Fibroblast of the aortic adventitia (primary cell): Measurements from ENCODE around the gene FMNL3. TPM values are rescaled to one million over a fixed set of nuclear protein-coding genes. Genes with fewer than 3 reads are reported as not detected.

Experiments
- DNase-seq: peaks from one replicate; pipeline ENCODE4 v3.0.0-alpha.2; 2010; ENCODE audit warnings: low read depth
- H3K4me3 ChIP-seq: 2 replicates; pipeline ENCODE4 v1.5.1; 2011; ENCODE audit warnings: low read depth, mild to moderate bottlenecking, control low read depth, low read length, moderate library complexity
- CTCF ChIP-seq: IDR thresholded peaks from 2 replicates; pipeline ENCODE4 v1.5.1; 2011; ENCODE audit warnings: mild to moderate bottlenecking, low read length, control low read depth, inconsistent platforms; ENCODE audit not compliant: insufficient read depth
- total RNA-seq: library from RNA; depleted of rRNA; stranded (reverse); fragments of >200 nt; gene quantifications from 2 replicates; pipeline ENCODE4 v1.2.3, GENCODE V29; 2012; ENCODE audit warnings: low replicate concordance

The FMNL3 gene
- total RNA-seq, 1 donor: 20.8 TPM

DNA sequence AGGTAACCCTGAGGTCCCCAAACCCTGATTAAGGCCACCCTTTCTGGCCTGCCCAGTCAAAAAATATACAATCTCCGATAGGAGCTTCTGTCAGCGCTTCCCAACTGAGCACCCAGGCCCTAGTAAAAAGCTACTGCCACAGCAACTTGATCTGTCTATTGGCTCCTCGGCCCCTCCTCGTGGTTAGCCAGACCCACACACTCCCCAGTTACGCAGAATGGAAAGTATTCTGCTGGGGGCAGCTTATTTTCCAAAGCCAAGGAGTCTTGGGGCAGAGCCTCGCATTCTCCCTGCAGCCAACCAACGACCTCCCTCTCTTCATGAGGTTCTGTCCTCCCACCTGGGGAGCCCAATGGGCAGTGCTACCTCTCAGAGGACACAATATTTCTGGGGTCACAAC is 32.1 kb downstream of the FMNL3 start:
- no peak overlapping the region for H3K4me3 ChIP-seq
- no peak for TF ChIP-seq CTCF
- no peak for DNase-seq

- DNase-seq: peak; percentile 41
- no peak for TF ChIP-seq CTCF
- H3K4me3 ChIP-seq: peak overlapping the region; percentile 18
Measured at GRCh38 chr12:49674318-49674981, 32.8 kb downstream of the FMNL3 start.

- TF ChIP-seq CTCF: peak; percentile 68
- H3K4me3 ChIP-seq: peak overlapping the region; percentile 38
- DNase-seq: peak; percentile 96
Measured at GRCh38 chr12:49673446-49674317, 33.5 kb downstream of the FMNL3 start.

GRCh38 chr12:49672301-49673217 is 34.6 kb downstream of the FMNL3 start:
- no peak overlapping the region for H3K4me3 ChIP-seq
- TF ChIP-seq CTCF: no peak
- DNase-seq: peak; percentile 40

DNA sequence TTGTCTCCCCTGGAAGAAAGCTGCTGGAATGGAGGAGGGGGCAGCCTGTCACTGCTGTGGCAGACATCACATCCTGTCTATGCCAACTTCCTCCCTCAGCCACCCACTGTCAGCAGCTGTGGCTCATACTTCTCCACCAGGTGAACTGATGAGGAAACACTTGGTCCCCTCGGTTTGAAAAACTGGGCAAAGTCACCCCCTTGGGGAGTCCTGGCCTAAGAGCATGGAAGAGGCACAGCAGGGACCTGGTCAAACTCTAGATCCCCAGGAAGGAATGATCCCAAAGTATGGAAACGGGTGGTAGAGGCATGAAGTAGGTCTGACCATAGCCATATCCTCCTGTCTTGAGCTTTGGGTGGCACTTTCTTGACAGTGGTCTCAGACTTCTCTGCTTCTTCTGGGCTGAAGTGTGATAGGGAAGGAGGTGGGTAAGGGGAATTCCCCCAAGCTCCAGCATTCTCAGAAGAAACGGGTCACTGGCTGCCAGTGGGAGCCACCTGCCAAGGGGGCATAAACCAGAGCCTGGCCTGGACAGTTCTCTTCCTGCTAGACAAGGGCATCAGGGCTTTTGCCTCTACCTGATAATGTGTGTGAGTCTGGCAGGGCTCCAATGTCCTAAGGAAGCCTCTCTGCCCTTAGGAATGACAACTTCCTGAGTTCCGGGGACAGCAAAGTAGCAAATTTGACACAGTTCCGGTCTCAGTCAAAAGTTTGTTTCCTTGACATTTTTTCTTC is 36.0 kb downstream of the FMNL3 start:
- no peak for TF ChIP-seq CTCF
- H3K4me3 ChIP-seq: no peak overlapping the region
- DNase-seq: no peak

- DNase-seq: no peak
- TF ChIP-seq CTCF: no peak
- no peak overlapping the region for H3K4me3 ChIP-seq
Measured at GRCh38 chr12:49669796-49670195, 37.4 kb downstream of the FMNL3 start.
